Muscle of leg (tissue), 11 donors: ENCODE data around the gene PLXNA4. TPM values are rescaled to one million over a fixed set of nuclear protein-coding genes. Genes with fewer than 3 reads are reported as not detected.

Source experiments
- DNase-seq: peaks from one replicate; pipeline ENCODE4 v3.0.0; 2013
- H3K27ac ChIP-seq: one replicate; pipeline ENCODE4 v1.5.1; 2013; ENCODE audit warnings: mild to moderate bottlenecking, low read length, control low read depth
- H3K27me3 ChIP-seq: one replicate; pipeline ENCODE4 v1.6.1; 2013; ENCODE audit warnings: low read length; ENCODE audit not compliant: control insufficient read depth, insufficient read depth
- H3K36me3 ChIP-seq: one replicate; pipeline ENCODE4 v1.6.1; 2013; ENCODE audit warnings: low read length; ENCODE audit not compliant: control insufficient read depth, insufficient read depth
- H3K4me1 ChIP-seq: one replicate; pipeline ENCODE4 v1.6.1; 2013; ENCODE audit warnings: low read length; ENCODE audit not compliant: control insufficient read depth, insufficient read depth
- H3K4me3 ChIP-seq: one replicate; pipeline ENCODE4 v1.5.1; 2013; ENCODE audit warnings: low read length, control low read depth
- H3K9me3 ChIP-seq: replicated peaks from 2 replicates; pipeline ENCODE4 v1.6.1; 2013; ENCODE audit warnings: low read depth, low read length; ENCODE audit not compliant: control insufficient read depth
- WGBS: methylation state at CpG from one replicate; pipeline ENCODE4 v1.1.5; 2013; ENCODE audit warnings: missing lambda C conversion rate; ENCODE audit not compliant: insufficient coverage; 5-methylcytosine and 5-hydroxymethylcytosine counted together
- polyA plus RNA-seq, 8 donors: library from polyadenylated mRNA; unstranded; fragments of 120-200 nt; gene quantifications; one replicate each; pipeline versions ENCODE4 v1.2.1 to v1.2.3, GENCODE V29; 2013; ENCODE audit warnings: inconsistent platforms in 1 of 8, low replicate concordance in 1 of 8; ENCODE audit not compliant: insufficient read length in 8 of 8, insufficient read depth in 1 of 8
- total RNA-seq: library from RNA; stranded (reverse); fragments of 120-200 nt; gene quantifications from one replicate; pipeline ENCODE4 v1.2.4, GENCODE V29; 2013

The PLXNA4 gene
- total and polyA plus RNA-seq, 9 donors, result 1.3 to 3.3 (median 2.1) TPM

DNA sequence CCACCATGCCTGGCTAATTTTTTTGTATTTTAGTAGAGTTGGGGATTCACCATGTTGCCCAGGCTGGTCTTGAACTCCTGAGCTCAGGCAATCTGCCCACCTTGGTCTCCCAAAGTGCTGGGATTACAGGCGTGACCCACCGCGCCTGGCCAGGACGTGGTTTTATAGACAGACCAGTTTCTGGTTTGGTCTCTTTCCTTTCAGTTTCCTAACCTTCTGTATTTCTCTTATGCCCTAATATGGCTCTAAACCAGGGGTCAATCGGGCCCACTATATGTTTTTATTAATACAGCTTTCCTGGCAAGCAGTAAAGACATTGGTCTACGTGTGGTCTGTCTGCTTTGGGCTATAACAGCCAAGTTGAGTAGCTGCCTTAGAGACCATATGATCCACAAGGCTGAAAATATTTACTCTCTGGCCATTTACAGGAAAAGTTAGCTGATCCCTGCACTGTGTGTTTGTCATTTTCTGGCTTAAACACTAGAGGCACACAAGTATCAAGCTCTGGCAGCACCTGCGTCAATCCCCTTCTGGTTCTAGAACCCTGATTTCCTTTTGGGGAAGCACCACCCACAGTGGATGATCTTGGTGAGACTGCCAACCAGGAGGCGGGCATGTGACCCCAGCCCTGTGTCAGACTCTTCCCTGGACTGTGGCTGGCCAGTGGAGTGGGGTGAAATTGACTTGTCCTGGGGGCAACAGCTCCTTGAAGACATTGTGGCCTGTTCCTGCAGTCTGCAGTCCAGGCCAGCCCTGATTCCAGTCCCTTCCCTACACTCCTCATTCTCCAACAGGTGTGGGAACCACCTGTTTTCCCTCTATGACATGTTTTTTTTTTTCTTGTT, 497.2 kb downstream of the PLXNA4 start:
- 78% methylated on average over 6 of the region's 8 CpGs for WGBS
- DNase-seq, result no peak
- H3K27me3 ChIP-seq, result peaks cover 5% of the 10 kb centered on the region
- peaks cover 13% of the 10 kb centered on the region for H3K4me1 ChIP-seq
- H3K27ac ChIP-seq, result no peak overlapping the region
- H3K9me3 ChIP-seq, result no peaks in the 10 kb centered on the region
- H3K36me3 ChIP-seq, result no peaks in the 10 kb centered on the region
- H3K4me3 ChIP-seq, result no peak overlapping the region

DNA sequence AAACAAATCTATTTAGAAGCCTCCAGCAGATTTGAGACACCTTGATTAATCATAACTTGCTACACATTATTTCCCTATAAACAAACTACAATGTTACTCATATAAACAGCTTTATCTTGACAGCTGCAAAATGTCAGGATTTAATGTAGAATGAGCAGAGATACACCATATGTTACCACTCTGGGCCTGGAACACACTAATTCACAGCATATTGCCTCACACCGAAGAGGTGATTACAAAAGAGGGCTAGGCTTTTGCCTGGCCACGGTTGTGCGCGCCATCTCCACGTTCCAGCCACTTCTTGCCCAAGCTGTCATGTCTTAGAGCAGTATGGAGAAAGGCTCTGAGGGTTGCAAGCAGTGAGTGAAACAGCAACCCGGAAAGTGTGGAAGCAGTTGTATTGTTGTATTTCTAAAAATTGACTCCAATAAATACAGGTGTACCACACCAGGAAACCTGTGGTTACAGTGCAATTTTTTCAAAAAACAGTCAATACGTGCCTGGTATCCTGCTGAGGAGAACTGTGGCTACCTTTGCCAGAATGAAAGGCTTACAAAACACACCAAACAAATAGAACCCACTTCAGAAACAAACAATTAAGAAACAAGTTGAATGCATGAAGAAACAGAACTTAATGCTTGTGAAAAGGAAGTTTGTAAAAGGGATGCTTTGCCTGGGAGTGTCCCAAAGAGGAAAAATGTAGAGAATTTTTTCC, 498.1 kb downstream of the PLXNA4 start:
- no peak overlapping the region for H3K4me3 ChIP-seq
- no peak for DNase-seq
- no peaks in the 10 kb centered on the region for H3K9me3 ChIP-seq
- no peak overlapping the region for H3K27ac ChIP-seq
- H3K27me3 ChIP-seq, result peaks cover 3% of the 10 kb centered on the region
- H3K4me1 ChIP-seq, result peaks cover 10% of the 10 kb centered on the region
- WGBS, result 73% methylated on average over 2 of the region's 7 CpGs
- no peaks in the 10 kb centered on the region for H3K36me3 ChIP-seq

DNA sequence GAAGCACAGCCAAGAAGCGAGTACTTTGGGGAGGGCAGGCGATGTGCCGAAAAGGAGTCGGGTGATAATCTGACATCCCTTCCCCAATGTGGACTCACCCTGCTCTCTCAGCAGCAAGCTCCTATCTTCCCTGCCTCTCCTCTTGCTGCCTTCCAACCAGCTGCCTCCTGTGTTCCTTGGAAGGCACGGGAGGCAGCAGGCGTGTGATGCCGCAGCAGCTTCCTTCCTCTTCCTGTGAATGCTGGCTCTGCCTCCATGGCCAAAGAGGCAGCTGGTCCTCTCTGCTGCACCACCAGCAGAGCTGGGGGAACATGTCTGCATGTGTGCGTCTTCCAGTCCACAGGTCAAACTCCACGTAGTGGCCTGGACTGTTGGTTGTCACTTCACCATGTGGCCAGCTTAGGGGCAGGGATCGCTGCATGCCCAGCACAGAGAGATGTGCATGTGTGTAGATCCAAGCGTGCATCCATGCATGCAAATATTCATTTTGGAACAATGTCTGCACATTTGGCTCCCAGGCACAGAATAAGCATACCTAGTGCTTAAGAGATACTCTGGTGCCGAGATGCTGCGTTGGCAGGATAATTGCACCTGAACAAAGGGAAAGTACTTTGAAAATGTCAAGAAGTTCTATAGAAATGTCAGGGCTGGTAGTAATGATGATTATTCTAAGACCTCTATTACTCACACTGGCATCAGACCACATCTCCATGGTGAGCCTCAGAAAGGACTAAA, 499.8 kb downstream of the PLXNA4 start:
- WGBS, result 67% methylated on average over 6 of the region's 13 CpGs
- no peaks in the 10 kb centered on the region for H3K36me3 ChIP-seq
- H3K4me3 ChIP-seq, result no peak overlapping the region
- peaks cover 10% of the 10 kb centered on the region for H3K4me1 ChIP-seq
- peaks cover 3% of the 10 kb centered on the region for H3K27me3 ChIP-seq
- H3K9me3 ChIP-seq, result no peaks in the 10 kb centered on the region
- no peak for DNase-seq
- no peak overlapping the region for H3K27ac ChIP-seq

DNA sequence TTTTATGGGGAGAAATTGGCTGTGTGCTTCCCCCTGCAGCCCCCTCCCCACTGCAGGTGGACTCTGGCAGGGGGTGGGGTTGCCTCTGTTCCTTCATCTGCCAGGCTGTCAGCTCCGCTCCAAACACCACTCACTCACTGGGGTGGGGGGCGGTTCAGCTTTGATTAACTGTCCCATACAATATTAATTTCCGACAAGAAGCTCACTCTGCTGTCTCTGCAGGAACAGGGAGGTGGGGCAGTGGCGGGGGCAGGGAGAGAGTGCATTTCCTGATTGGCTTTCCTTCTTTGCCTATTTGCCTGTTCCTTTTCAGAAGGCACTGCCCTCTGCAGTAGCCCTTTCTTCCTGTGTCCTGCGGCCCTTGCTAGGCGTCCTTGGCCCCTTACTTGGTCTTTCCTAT, 500.8 kb downstream of the PLXNA4 start:
- no peaks in the 10 kb centered on the region for H3K9me3 ChIP-seq
- 29% methylated on average over 2 of the region's 6 CpGs for WGBS
- H3K36me3 ChIP-seq, result no peaks in the 10 kb centered on the region
- no peak overlapping the region for H3K4me3 ChIP-seq
- no peak overlapping the region for H3K27ac ChIP-seq
- DNase-seq, result no peak
- H3K4me1 ChIP-seq, result peaks cover 2% of the 10 kb centered on the region
- H3K27me3 ChIP-seq, result peaks cover 3% of the 10 kb centered on the region

DNA sequence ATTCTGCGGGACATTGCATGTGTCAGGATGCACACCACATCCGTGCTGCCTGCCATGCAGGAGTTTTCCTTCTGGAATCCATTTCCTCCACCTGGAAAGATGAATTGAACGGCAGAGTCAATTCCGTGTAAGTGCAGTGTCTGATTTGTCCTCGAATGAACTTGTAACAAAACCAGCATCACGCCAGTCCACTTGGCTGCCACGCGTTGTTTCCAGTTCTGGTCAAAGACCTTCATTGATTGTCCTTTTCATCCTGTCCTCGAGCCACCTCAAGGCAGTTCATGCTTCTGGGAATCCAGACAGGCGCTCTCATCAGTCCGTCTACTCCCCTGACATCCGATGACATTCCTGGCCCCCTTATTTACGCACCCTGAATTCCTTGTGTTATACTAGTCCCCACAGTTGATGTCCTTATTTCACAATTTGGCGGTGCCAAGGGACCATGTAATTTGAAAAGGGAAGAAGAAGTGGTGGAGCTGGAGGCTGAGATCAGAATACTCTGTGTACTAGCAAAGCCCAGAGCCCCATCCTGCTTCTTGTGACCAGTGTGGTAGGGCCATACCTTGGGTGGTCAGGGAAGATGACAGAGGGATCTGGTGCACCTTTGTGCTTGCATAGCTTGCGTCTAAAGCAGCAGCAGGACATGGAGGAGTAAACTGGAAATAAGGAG, 502.2 kb downstream of the PLXNA4 start:
- Histone ChIP-seq H3K4me3 (no peak overlapping the region), H3K27ac (no peak overlapping the region)
- 51% methylated on average over 12 of the region's 15 CpGs for WGBS

More for the DNA sequence above, 502.2 kb downstream of the PLXNA4 start:
- Histone ChIP-seq H3K9me3 (no peaks in the 10 kb centered on the region), H3K4me1 (peaks cover 2% of the 10 kb centered on the region), H3K36me3 (no peaks in the 10 kb centered on the region), H3K27me3 (peaks cover 3% of the 10 kb centered on the region)
- no peak for DNase-seq
